GM12878 (cell line): ENCODE measurements around the gene PTBP3. TPM values are rescaled to one million over a fixed set of nuclear protein-coding genes. Genes with fewer than 3 reads are reported as not detected.

Experiments
- ATAC-seq: fragments of 200-7000 bp; cut with Tn5 transposase; 3 replicates; pipeline ENCODE4 v1.9.1; 2020; ENCODE audit warnings: mild to moderate bottlenecking, moderate library complexity
- BruUV-seq: library from RNA; stranded (reverse); fragments of 400-500 nt; replicated peaks from 2 replicates; lab custom pipeline; 2021; lab: Mats Ljungman, UMichigan
- CTCF ChIA-PET: fragments of 300-600 bp; sonication (Branson Sonifier 250); formaldehyde crosslinking; extraction: SDS; loops from one replicate; lab custom pipeline; 2021; ENCODE audit warnings: inconsistent platforms; lab: Yijun Ruan, JAX
- POLR2A ChIA-PET: fragments of 350-600 bp; formaldehyde crosslinking; extraction: SDS; loops from one replicate; lab custom pipeline; 2021; ENCODE audit warnings: inconsistent platforms; lab: Charles Lee
- RAD21 ChIA-PET: fragments of 300-600 bp; sonication (Branson Sonifier 250); formaldehyde crosslinking; loops from one replicate; lab custom pipeline; 2023; ENCODE audit warnings: antibody characterized with exemption; ENCODE audit not compliant: unreplicated experiment; lab: Charles Lee
- SMC1A ChIA-PET: fragments of 300-600 bp; sonication (Branson Sonifier 250); formaldehyde crosslinking; loops from one replicate; lab custom pipeline; 2023; ENCODE audit not compliant: unreplicated experiment, uncharacterized antibody; lab: Charles Lee
- DNase-seq: peaks from one replicate; pipeline ENCODE4 v3.0.0-alpha.2; 2011; ENCODE audit warnings: low read depth, low spot score
- FAIRE-seq: peaks from 3 replicates; lab custom pipeline; 2011; peaks lifted over from hg19 to GRCh38; lab: Jason Lieb, UNC
- H2AFZ ChIP-seq: 2 replicates; pipeline ENCODE4 v1.6.0; 2011; ENCODE audit warnings: low read depth, low read length, control low read depth; ENCODE audit not compliant: control insufficient read depth
- H3K27ac ChIP-seq: 2 replicates; pipeline ENCODE4 v1.5.1; 2011; ENCODE audit warnings: control low read depth; ENCODE audit not compliant: control insufficient read depth, insufficient read depth
- H3K27me3 ChIP-seq, 2 experiments: replicated peaks in 1 of 2; 2 replicates each; pipeline versions ENCODE4 v1.6.0 to v1.6.1; 2011; ENCODE audit warnings: low read length in 1 of 2; ENCODE audit not compliant: control insufficient read depth in 2 of 2, insufficient read depth in 2 of 2
- H3K36me3 ChIP-seq, 2 experiments: 2 replicates each; pipeline ENCODE4 v1.5.1; 2011; ENCODE audit warnings: low read length in 1 of 2; ENCODE audit not compliant: control insufficient read depth in 2 of 2, insufficient read depth in 2 of 2
- H3K4me1 ChIP-seq: 2 replicates; pipeline ENCODE4 v1.6.1; 2011; ENCODE audit warnings: mild to moderate bottlenecking, low read length, moderate library complexity, mixed read lengths; ENCODE audit not compliant: control insufficient read depth, insufficient read depth
- H3K4me2 ChIP-seq: 2 replicates; pipeline ENCODE4 v1.6.0; 2011; ENCODE audit warnings: control low read depth; ENCODE audit not compliant: control insufficient read depth, insufficient read depth
- H3K4me3 ChIP-seq: fragments of 200-600 bp; sonication (generic); 2 replicates; pipeline ENCODE4 v1.5.1; 2016
- H3K79me2 ChIP-seq: 2 replicates; pipeline ENCODE4 v1.6.0; 2011; ENCODE audit warnings: low read length; ENCODE audit not compliant: control insufficient read depth, insufficient read depth
- H3K9ac ChIP-seq: 2 replicates; pipeline ENCODE4 v1.8.0; 2011; ENCODE audit warnings: low read length, control low read depth, mixed read lengths; ENCODE audit not compliant: control insufficient read depth, insufficient read depth
- H3K9me3 ChIP-seq: replicated peaks from 3 replicates; pipeline ENCODE4 v1.5.1; 2011; ENCODE audit warnings: mild to moderate bottlenecking, low read length; ENCODE audit not compliant: control insufficient read depth, insufficient read depth
- H4K20me1 ChIP-seq: 2 replicates; pipeline ENCODE4 v1.6.0; 2011; ENCODE audit not compliant: control insufficient read depth, insufficient read depth
- ATF3 ChIP-seq: IDR thresholded peaks from 2 replicates; pipeline ENCODE4 v1.6.1; 2011; ENCODE audit warnings: low read depth, mild to moderate bottlenecking, low read length, moderate library complexity, borderline replicate concordance; ENCODE audit errors: extremely low read depth
- CBX5 ChIP-seq: sonication (generic); IDR thresholded peaks from 2 replicates; pipeline ENCODE4 v1.6.1; 2016; ENCODE audit warnings: low read depth, moderate library complexity, mild to moderate bottlenecking, inconsistent platforms
- DPF2 ChIP-seq: fragments of 450-650 bp; IDR thresholded peaks from 2 replicates; pipeline ENCODE4 v1.6.1; 2017; ENCODE audit warnings: mild to moderate bottlenecking
- ETV6 ChIP-seq, 2 experiments: fragments of 450-650 bp in 1 of 2; IDR thresholded peaks in 1 of 2; conservative IDR thresholded peaks in 1 of 2; 2 replicates each; pipeline ENCODE4 v1.6.1; 2014; ENCODE audit warnings: antibody characterized with exemption in 1 of 2, borderline replicate concordance in 1 of 2, low read depth in 1 of 2, mild to moderate bottlenecking in 1 of 2, moderate library complexity in 1 of 2
- FOXK2 ChIP-seq: fragments of 450-650 bp; IDR thresholded peaks from 2 replicates; pipeline ENCODE4 v1.6.1; 2017; ENCODE audit warnings: mild to moderate bottlenecking, moderate library complexity
- GABPA ChIP-seq: IDR thresholded peaks from 2 replicates; pipeline ENCODE4 v1.6.1; 2014; ENCODE audit warnings: antibody characterized with exemption, low read depth, mild to moderate bottlenecking, inconsistent platforms
- HDGF ChIP-seq: fragments of 450-650 bp; IDR thresholded peaks from 2 replicates; pipeline ENCODE4 v1.6.1; 2016; ENCODE audit warnings: antibody characterized with exemption
- KAT2A ChIP-seq: conservative IDR thresholded peaks from 2 replicates; pipeline ENCODE4 v1.6.1; 2011; ENCODE audit warnings: low read depth, low read length; ENCODE audit not compliant: control insufficient read depth
- NFYB ChIP-seq: IDR thresholded peaks from 2 replicates; pipeline ENCODE4 v1.6.1; 2011; ENCODE audit warnings: low read depth, mild to moderate bottlenecking, low read length, improper control_type of control experiment, moderate library complexity; ENCODE audit not compliant: insufficient read depth
- POLR2AphosphoS5 ChIP-seq: IDR thresholded peaks from 2 replicates; pipeline ENCODE4 v1.6.1; 2011; ENCODE audit warnings: mild to moderate bottlenecking, low read length, inconsistent platforms
- PRDM15 ChIP-seq: fragments of 450-650 bp; formaldehyde crosslinking; IDR thresholded peaks from 2 replicates; pipeline ENCODE4 v1.4.0; 2020; ENCODE audit warnings: mild to moderate bottlenecking, moderate library complexity
- SMARCA5 ChIP-seq: fragments of 450-650 bp; IDR thresholded peaks from 2 replicates; pipeline ENCODE4 v1.6.1; 2017; ENCODE audit warnings: mild to moderate bottlenecking
- TARDBP ChIP-seq: IDR thresholded peaks from 2 replicates; pipeline ENCODE4 v1.6.1; 2016; ENCODE audit warnings: borderline replicate concordance
- TCF3 ChIP-seq: IDR thresholded peaks from 2 replicates; pipeline ENCODE4 v1.6.1; 2012; ENCODE audit warnings: low read depth, mild to moderate bottlenecking, low read length, borderline replicate concordance; ENCODE audit not compliant: insufficient read depth
- TCF7 ChIP-seq: IDR thresholded peaks from 2 replicates; pipeline ENCODE4 v1.6.1; 2014; ENCODE audit warnings: antibody characterized with exemption, borderline replicate concordance
- ZBTB33 ChIP-seq: fragments of 450-650 bp; IDR thresholded peaks from 2 replicates; pipeline ENCODE4 v1.6.1; 2017; ENCODE audit warnings: mild to moderate bottlenecking
- ZZZ3 ChIP-seq: IDR thresholded peaks from 2 replicates; pipeline ENCODE4 v1.6.1; 2011; ENCODE audit warnings: low read depth; ENCODE audit not compliant: control insufficient read depth, insufficient read length
- WGBS: methylation state at CpG from one replicate; pipeline ENCODE4 v1.1.6; 2016; ENCODE audit warnings: low lambda C conversion rate; ENCODE audit not compliant: insufficient replicate concordance, insufficient coverage; ENCODE audit errors: missing lambda C conversion rate; 5-methylcytosine and 5-hydroxymethylcytosine counted together
- in situ Hi-C: fragments of 300-500 bp; cut with MboI; formaldehyde crosslinking; loops from 9 replicates; pipeline ENCODE4 v1.14.3; 2018; ENCODE audit warnings: mixed read lengths
- intact Hi-C: fragments of 100-400 bp; cut with micrococcal nuclease; formaldehyde crosslinking; loops from one replicate; pipeline ENCODE4 v1.14.2; 2022; ENCODE audit not compliant: unreplicated experiment
- polyA plus RNA-seq, 11 experiments: library from polyadenylated mRNA; depleted of rRNA in 4 of 11; unstranded in 6 of 11; stranded (reverse) in 5 of 11; fragments of >200 nt; fragmentation: Nextera tagmentation in 4 of 11; fragmentation: Illumina TruSeq in 1 of 11; extraction: Ambion mirVana in 4 of 11; extraction: Trizol in 1 of 11; gene quantifications; 1 replicate in 1 of 11; 2 replicates in 10 of 11; pipeline versions ENCODE4 v1.2.1 to v1.2.3, GENCODE V29; 2011 to 2016; ENCODE audit warnings: inconsistent platforms in 2 of 11, missing spikeins in 2 of 11, low read depth in 1 of 11
- total RNA-seq, 4 experiments: library from RNA; depleted of rRNA in 3 of 4; stranded (reverse); fragments of >200 nt in 3 of 4; fragmentation: Illumina TruSeq in 1 of 4; extraction: Trizol in 1 of 4; gene quantifications; 2 replicates each; pipeline versions ENCODE4 v1.2.1 to v1.2.3, GENCODE V29; 2013 to 2021
- TF ChIP-seq, protein P1 (sequence below): fragments of 450-650 bp; IDR thresholded peaks from 2 replicates; pipeline ENCODE4 v1.6.1; 2016; ENCODE audit warnings: mild to moderate bottlenecking

Gene PTBP3
- total and polyA plus RNA-seq, 10 of the 15 experiments (the other 5 are each of a cell fraction or from before 2014, with no cell fraction given): 12.5 to 104 (median 52.7) TPM

- Histone ChIP-seq H3K79me2 (no peaks in the 10 kb centered on the region), H3K9ac (no peak overlapping the region), H3K4me1 (peaks cover 10% of the 10 kb centered on the region), H3K36me3 (no peaks in the 10 kb centered on the region), H3K27ac (no peak overlapping the region), H3K9me3 (no peaks in the 10 kb centered on the region), H3K27me3 (no peaks in the 10 kb centered on the region; a peak in 1 of 4 replicates), H2AFZ (no peak overlapping the region), H4K20me1 (no peaks in the 10 kb centered on the region), H3K4me2 (no peak overlapping the region), H3K4me3 (no peak overlapping the region)
- in situ Hi-C loops (no loop called here), intact Hi-C loops (no loop called here)
- ChIA-PET SMC1A (interaction anchor here (0.9 to 1.7 kb wide), 4 partner anchors 10 to 66 kb away, joined by 3 to 4 read pairs (median 4); no protein-coding TSS in a partner anchor), POLR2A (interaction anchor here (0.6 to 0.7 kb wide), 2 partner anchors 136 to 141 kb away, joined by 3 to 4 read pairs; no protein-coding TSS in a partner anchor), CTCF (interaction anchor here (1.4 kb wide), 1 partner anchor 14 kb away, joined by 4 read pairs; no protein-coding TSS in a partner anchor), RAD21 (interaction anchor here (1.3 kb wide), 1 partner anchor 24 kb away, joined by 3 read pairs; no protein-coding TSS in a partner anchor)
- ATAC-seq (peak; percentile 7; the same call in 1 of the 3 replicates), FAIRE-seq (no peak), DNase-seq (no peak)
- WGBS: 54% methylated on average over 5 of the region's 5 CpGs
- BruUV-seq: no TSS peak
- no peak for TF ChIP-seq ZZZ3
- TF ChIP-seq TCF7: no peak
- TF ChIP-seq POLR2AphosphoS5: no peak
- no peak for TF ChIP-seq KAT2A
- TF ChIP-seq ATF3: no peak
- no peak for TF ChIP-seq ZBTB33
- TF ChIP-seq ETV6 (conservative IDR thresholded peaks at IDR 0.05 in 1 of 2, IDR thresholded peaks at IDR 0.05 in 1 of 2; ENCODE audit: borderline replicate concordance in 1 of 2, low read depth in 1 of 2): no peak
- TF ChIP-seq NFYB: no peak
- no peak for TF ChIP-seq DPF2
- no peak for TF ChIP-seq PRDM15
- TF ChIP-seq TARDBP: no peak
- no peak for TF ChIP-seq CBX5
- no peak for TF ChIP-seq SMARCA5
- TF ChIP-seq FOXK2: no peak
- TF ChIP-seq, protein P1, sequence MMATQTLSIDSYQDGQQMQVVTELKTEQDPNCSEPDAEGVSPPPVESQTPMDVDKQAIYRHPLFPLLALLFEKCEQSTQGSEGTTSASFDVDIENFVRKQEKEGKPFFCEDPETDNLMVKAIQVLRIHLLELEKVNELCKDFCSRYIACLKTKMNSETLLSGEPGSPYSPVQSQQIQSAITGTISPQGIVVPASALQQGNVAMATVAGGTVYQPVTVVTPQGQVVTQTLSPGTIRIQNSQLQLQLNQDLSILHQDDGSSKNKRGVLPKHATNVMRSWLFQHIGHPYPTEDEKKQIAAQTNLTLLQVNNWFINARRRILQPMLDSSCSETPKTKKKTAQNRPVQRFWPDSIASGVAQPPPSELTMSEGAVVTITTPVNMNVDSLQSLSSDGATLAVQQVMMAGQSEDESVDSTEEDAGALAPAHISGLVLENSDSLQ: no peak
- no peak for TF ChIP-seq GABPA
- TF ChIP-seq TCF3: no peak
- TF ChIP-seq HDGF: no peak
These were observed 156.9 kb downstream of the PTBP3 start for GRCh38 chr9:112176524-112176923.
